HEK293 (cell line): Measurements from ENCODE around the gene SLC39A11.

Experiments used
- CTCF ChIA-PET: fragments of 350-600 bp; formaldehyde crosslinking; extraction: SDS; loops from one replicate; lab custom pipeline; 2021; ENCODE audit warnings: antibody characterized with exemption; lab: Yijun Ruan, JAX
- POLR2A ChIA-PET: fragments of 300-600 bp; formaldehyde crosslinking; extraction: SDS; loops from one replicate; lab custom pipeline; 2020; ENCODE audit warnings: antibody characterized with exemption, inconsistent platforms; lab: Yijun Ruan, JAX
- H3K27ac ChIP-seq: fragments of 200-500 bp; sonication (Bioruptor generic); 2 replicates; pipeline ENCODE4 v1.5.1; 2014; ENCODE audit warnings: low read depth, low read length, control low read depth, inconsistent platforms; ENCODE audit errors: extremely low read depth
- H3K36me3 ChIP-seq, 2 experiments: fragments of 200-500 bp in 1 of 2; sonication (Bioruptor generic) in 1 of 2; 1 replicate in 1 of 2; 2 replicates in 1 of 2; pipeline ENCODE4 v1.5.1; 2014 to 2017; ENCODE audit warnings: inconsistent platforms in 2 of 2, low read length in 2 of 2; ENCODE audit not compliant: control insufficient read depth in 2 of 2, insufficient read depth in 1 of 2
- H3K4me1 ChIP-seq: fragments of 200-500 bp; sonication (Bioruptor generic); 2 replicates; pipeline ENCODE4 v1.5.1; 2014; ENCODE audit warnings: mild to moderate bottlenecking, low read length, inconsistent platforms; ENCODE audit not compliant: control insufficient read depth, insufficient read depth
- H3K4me3 ChIP-seq: 2 replicates; pipeline ENCODE4 v1.5.1; 2011; ENCODE audit warnings: low read depth, mild to moderate bottlenecking, control low read depth, low read length, moderate library complexity
- H3K9me3 ChIP-seq: fragments of 200-500 bp; sonication (Bioruptor generic); 2 replicates; pipeline ENCODE4 v1.5.1; 2014; ENCODE audit warnings: low read depth, low read length, inconsistent platforms; ENCODE audit not compliant: control insufficient read depth, insufficient read depth
- EGR2 ChIP-seq: fragments of 450-650 bp; formaldehyde crosslinking; IDR thresholded peaks from 2 replicates; pipeline ENCODE4 v1.5.1; 2016; ENCODE audit warnings: low read depth, missing biosample characterization, missing genetic modification characterization
- FEZF1 ChIP-seq: fragments of 450-650 bp; formaldehyde crosslinking; IDR thresholded peaks from 2 replicates; pipeline ENCODE4 v1.5.1; 2016; ENCODE audit warnings: missing biosample characterization, missing genetic modification characterization
- IKZF3 ChIP-seq: fragments of 450-650 bp; IDR thresholded peaks from 2 replicates; pipeline ENCODE4 v1.5.0; 2018; ENCODE audit warnings: missing biosample characterization, mild to moderate bottlenecking, missing genetic modification characterization, moderate library complexity
- KLF8 ChIP-seq: fragments of 450-650 bp; formaldehyde crosslinking; IDR thresholded peaks from 2 replicates; pipeline ENCODE4 v1.5.1; 2016; ENCODE audit warnings: missing biosample characterization, missing genetic modification characterization
- MEIS1 ChIP-seq: sonication (generic); formaldehyde crosslinking; IDR thresholded peaks from 2 replicates; pipeline ENCODE4 v1.8.1; 2022; ENCODE audit warnings: missing genetic modification reagents, mild to moderate bottlenecking, borderline replicate concordance
- PRDM6 ChIP-seq: fragments of 450-650 bp; formaldehyde crosslinking; IDR thresholded peaks from 2 replicates; pipeline ENCODE4 v1.5.1; 2017; ENCODE audit warnings: missing biosample characterization, missing genetic modification characterization
- RBAK ChIP-seq: fragments of 450-650 bp; formaldehyde crosslinking; IDR thresholded peaks from 2 replicates; pipeline ENCODE4 v1.5.1; 2016; ENCODE audit warnings: missing biosample characterization, missing genetic modification characterization
- ZBTB21 ChIP-seq: fragments of 450-650 bp; formaldehyde crosslinking; IDR thresholded peaks from 2 replicates; pipeline ENCODE4 v1.5.1; 2017; ENCODE audit warnings: missing biosample characterization, missing genetic modification characterization
- ZBTB44 ChIP-seq: fragments of 450-650 bp; IDR thresholded peaks from 2 replicates; pipeline ENCODE4 v1.5.1; 2018; ENCODE audit warnings: missing biosample characterization, mild to moderate bottlenecking, missing genetic modification characterization
- ZFP3 ChIP-seq: fragments of 450-650 bp; formaldehyde crosslinking; IDR thresholded peaks from 2 replicates; pipeline ENCODE4 v1.5.1; 2016; ENCODE audit warnings: low read depth, missing biosample characterization, missing genetic modification characterization
- ZFP37 ChIP-seq: fragments of 450-650 bp; formaldehyde crosslinking; IDR thresholded peaks from 2 replicates; pipeline ENCODE4 v1.5.1; 2016; ENCODE audit warnings: missing biosample characterization, missing genetic modification characterization
- ZNF2 ChIP-seq: fragments of 450-650 bp; formaldehyde crosslinking; IDR thresholded peaks from 2 replicates; pipeline ENCODE4 v1.5.1; 2016; ENCODE audit warnings: missing biosample characterization, missing genetic modification characterization
- ZNF280D ChIP-seq: fragments of 450-650 bp; formaldehyde crosslinking; IDR thresholded peaks from 2 replicates; pipeline ENCODE4 v1.5.1; 2016; ENCODE audit warnings: missing biosample characterization, missing genetic modification characterization
- ZNF449 ChIP-seq: fragments of 450-650 bp; formaldehyde crosslinking; IDR thresholded peaks from 2 replicates; pipeline ENCODE4 v1.5.1; 2017; ENCODE audit warnings: missing biosample characterization, mild to moderate bottlenecking, missing genetic modification characterization, moderate library complexity
- ZNF501 ChIP-seq: fragments of 450-650 bp; formaldehyde crosslinking; IDR thresholded peaks from 2 replicates; pipeline ENCODE4 v1.5.1; 2016; ENCODE audit warnings: missing biosample characterization, missing genetic modification characterization
- ZNF530 ChIP-seq: fragments of 450-650 bp; formaldehyde crosslinking; IDR thresholded peaks from 2 replicates; pipeline ENCODE4 v1.5.1; 2016; ENCODE audit warnings: low read depth, missing biosample characterization, missing genetic modification characterization
- ZNF670 ChIP-seq: fragments of 450-650 bp; formaldehyde crosslinking; IDR thresholded peaks from 2 replicates; pipeline ENCODE4 v1.5.1; 2016; ENCODE audit warnings: missing biosample characterization, missing genetic modification characterization, low read depth
- ZNF768 ChIP-seq: fragments of 450-650 bp; formaldehyde crosslinking; IDR thresholded peaks from 2 replicates; pipeline ENCODE4 v1.5.1; 2018; ENCODE audit warnings: missing biosample characterization, mild to moderate bottlenecking, missing genetic modification characterization
- ZSCAN4 ChIP-seq: fragments of 450-650 bp; formaldehyde crosslinking; IDR thresholded peaks from 2 replicates; pipeline ENCODE4 v1.5.1; 2017; ENCODE audit warnings: missing biosample characterization, missing genetic modification characterization

SLC39A11 gene

GRCh38 chr17:73061161-73061560 is 31.3 kb downstream of the SLC39A11 start:
- Histone ChIP-seq H3K9me3 (no peaks in the 10 kb centered on the region), H3K4me3 (no peak overlapping the region), H3K27ac (no peak overlapping the region), H3K36me3 (no peaks in the 10 kb centered on the region), H3K4me1 (peaks cover 8% of the 10 kb centered on the region)
- ChIA-PET POLR2A (no interaction called here), CTCF (no interaction called here)
- TF ChIP-seq IKZF3 (tag by site-specific recombination) (no peak), ZBTB21 (no peak), ZNF501 (tag by site-specific recombination) (no peak), MEIS1 (no peak), ZNF2 (tag by site-specific recombination) (no peak), KLF8 (tag by site-specific recombination) (no peak), PRDM6 (tag by site-specific recombination) (no peak), ZNF280D (tag by site-specific recombination) (no peak), ZNF768 (no peak), FEZF1 (tag by site-specific recombination) (no peak), EGR2 (tag by site-specific recombination) (no peak), ZNF530 (tag by site-specific recombination) (no peak), ZBTB44 (no peak), ZSCAN4 (tag by site-specific recombination) (no peak), ZFP37 (tag by site-specific recombination) (no peak), ZNF670 (tag by site-specific recombination) (no peak), ZFP3 (no peak), ZNF449 (no peak), RBAK (tag by site-specific recombination) (no peak)
